ENCODE results near the gene FRMD8. TPM values are rescaled to one million over a fixed set of nuclear protein-coding genes. Genes with fewer than 3 reads are reported as not detected.
"Not testable (repeated sequence)": the region's sequence is repeated elsewhere in the genome, so short reads cannot be mapped to it uniquely, and the experiment has no call there.

The FRMD8 gene
- total RNA-seq, 1 donor from 2014 or later: 8.4 TPM

- H3K9me3 ChIP-seq (replicated peaks): no peaks in the 10 kb centered on the region
- no peak for DNase-seq
- TF ChIP-seq CTCF (IDR thresholded peaks at IDR 0.05; ENCODE audit: borderline replicate concordance): no peak
- H3K27ac ChIP-seq (replicated peaks): peak overlapping the region; percentile 73
- peaks cover 34% of the 10 kb centered on the region for H3K36me3 ChIP-seq
- H3K4me1 ChIP-seq: peaks cover 40% of the 10 kb centered on the region
- no peak overlapping the region for H3K4me3 ChIP-seq
- intact Hi-C loops (cut with micrococcal nuclease): no loop called here
- H3K27me3 ChIP-seq (ENCODE audit: low read depth): no peaks in the 10 kb centered on the region
Measured at GRCh38 chr11:65445604-65446445, 59.4 kb downstream of the FRMD8 start.

- TF ChIP-seq CTCF (IDR thresholded peaks at IDR 0.05; ENCODE audit: borderline replicate concordance): no peak
- H3K4me1 ChIP-seq: peaks cover 33% of the 10 kb centered on the region
- no peaks in the 10 kb centered on the region for H3K9me3 ChIP-seq (replicated peaks)
- H3K36me3 ChIP-seq: peaks cover 27% of the 10 kb centered on the region
- DNase-seq: peak; percentile 56
- intact Hi-C loops (cut with micrococcal nuclease): no loop called here
- peak overlapping the region; percentile 73 for H3K27ac ChIP-seq (replicated peaks)
- no peaks in the 10 kb centered on the region for H3K27me3 ChIP-seq (ENCODE audit: low read depth)
- no peak overlapping the region for H3K4me3 ChIP-seq
Measured at GRCh38 chr11:65446446-65447277, 60.2 kb downstream of the FRMD8 start.

- Histone ChIP-seq H3K27ac (replicated peaks) (peak overlapping the region; percentile 73), H3K27me3 (ENCODE audit: low read depth) (no peaks in the 10 kb centered on the region), H3K4me3 (no peak overlapping the region), H3K9me3 (replicated peaks) (no peaks in the 10 kb centered on the region), H3K36me3 (peaks cover 13% of the 10 kb centered on the region), H3K4me1 (peaks cover 26% of the 10 kb centered on the region)
- DNase-seq: no peak
- TF ChIP-seq CTCF (IDR thresholded peaks at IDR 0.05; ENCODE audit: borderline replicate concordance): no peak
- intact Hi-C loops (cut with micrococcal nuclease): no loop called here
Measured at GRCh38 chr11:65448074-65448417, 61.6 kb downstream of the FRMD8 start.

- Histone ChIP-seq H3K27me3 (ENCODE audit: low read depth) (no peaks in the 10 kb centered on the region), H3K4me3 (no peak overlapping the region), H3K27ac (replicated peaks) (peak overlapping the region; percentile 73), H3K9me3 (replicated peaks) (no peaks in the 10 kb centered on the region), H3K4me1 (peaks cover 23% of the 10 kb centered on the region), H3K36me3 (peaks cover 8% of the 10 kb centered on the region)
- DNase-seq: no peak
- no peak for TF ChIP-seq CTCF (IDR thresholded peaks at IDR 0.05; ENCODE audit: borderline replicate concordance)
- intact Hi-C loops (cut with micrococcal nuclease): no loop called here
Measured at GRCh38 chr11:65448418-65449105, 62.1 kb downstream of the FRMD8 start.

- peaks cover 29% of the 10 kb centered on the region for H3K4me1 ChIP-seq
- DNase-seq; H3K27ac ChIP-seq (replicated peaks); H3K9me3 ChIP-seq (replicated peaks); H3K27me3 ChIP-seq (ENCODE audit: low read depth); H3K4me3 ChIP-seq; H3K36me3 ChIP-seq; intact Hi-C loops (cut with micrococcal nuclease): not testable (repeated sequence)
Measured at GRCh38 chr11:65451301-65451700, 64.9 kb downstream of the FRMD8 start.

- intact Hi-C loops (cut with micrococcal nuclease); H3K9me3 ChIP-seq (replicated peaks); H3K27me3 ChIP-seq (ENCODE audit: low read depth); H3K36me3 ChIP-seq; H3K4me3 ChIP-seq; DNase-seq: not testable (repeated sequence)
- Histone ChIP-seq H3K27ac (replicated peaks) (peak overlapping the region; percentile 91), H3K4me1 (peaks cover 29% of the 10 kb centered on the region)
Measured at GRCh38 chr11:65452259-65452658, 65.8 kb downstream of the FRMD8 start.
